LNCAP (cell line): ENCODE results near the gene SERPINA7.

Experiments used
- CTCF ChIP-seq: fragments of 450-650 bp; IDR thresholded peaks from 2 replicates; pipeline ENCODE4 v1.5.1; 2017; ENCODE audit warnings: mild to moderate bottlenecking

SERPINA7 gene

GRCh38 chrX:105999294-105999693, 39.2 kb downstream of the SERPINA7 start:
- TF ChIP-seq CTCF, result no peak
